ENCODE data around the gene FECH. TPM values are rescaled to one million over a fixed set of nuclear protein-coding genes. Genes with fewer than 3 reads are reported as not detected.

The FECH gene
- total and polyA plus RNA-seq, 2 donors (not counting 1 experiment from before 2014, with no cell fraction given) = 5.8 to 10.4 TPM

GRCh38 chr18:57603871-57604270 lies 17.4 kb upstream of the FECH start:
- WGBS (ENCODE audit: insufficient coverage) = no CpG with 5 or more reads among the region's 1 CpG
- Mint-ChIP-seq H3K27ac (no peak overlapping the region), H3K9me3 (ENCODE audit: insufficient read depth) (no peaks in the 10 kb centered on the region), H3K4me1 (no peaks in the 10 kb centered on the region), H3K27me3 (no peaks in the 10 kb centered on the region), H3K4me3 (no peak overlapping the region)
- no peaks in the 10 kb centered on the region for H3K79me2 ChIP-seq (ENCODE audit: control insufficient read depth, insufficient read depth, low read length)
- H3K27ac ChIP-seq (ENCODE audit: low read length in 2 of 2) = no peak overlapping the region
- H4K20me1 ChIP-seq (ENCODE audit: control insufficient read depth, insufficient read depth, low read length, poor library complexity, severe bottlenecking) = no peaks in the 10 kb centered on the region
- no peaks in the 10 kb centered on the region for H3K4me1 ChIP-seq (ENCODE audit: control insufficient read depth in 2 of 2, insufficient read depth in 2 of 2, low read length in 2 of 2)
- H3K27me3 ChIP-seq (replicated peaks in 1 of 4; ENCODE audit: control extremely low read depth in 1 of 4, control insufficient read depth in 3 of 4, insufficient read depth in 4 of 4, low read length in 3 of 4) = no peaks in the 10 kb centered on the region
- H3K36me3 ChIP-seq (replicated peaks in 1 of 2; ENCODE audit: control extremely low read depth in 1 of 2, control insufficient read depth in 1 of 2, extremely low read depth in 1 of 2, insufficient read depth in 2 of 2, low read length in 1 of 2) = peaks cover 5 to 66% of the 10 kb centered on the region in 2 experiments
- H3K9me3 ChIP-seq (ENCODE audit: control extremely low read depth in 1 of 3, control insufficient read depth in 2 of 3, insufficient read depth in 1 of 3, low read length in 2 of 3) = no peaks in the 10 kb centered on the region
- DNase-seq = no peak
- H3K9ac ChIP-seq (ENCODE audit: low read length) = no peak overlapping the region
- ChIA-PET CTCF (no interaction called here), POLR2A (no interaction called here)
- intact Hi-C loops (cut with micrococcal nuclease) = no loop called here
- no peak overlapping the region for H3K4me2 ChIP-seq (replicated peaks; ENCODE audit: low read depth, low read length, poor library complexity, severe bottlenecking)
- no peak overlapping the region for H2AFZ ChIP-seq (ENCODE audit: insufficient read depth, low read depth, low read length, poor library complexity, severe bottlenecking)
- no peak for ATAC-seq (ENCODE audit: low read depth)
- no peak overlapping the region for H3K4me3 ChIP-seq (ENCODE audit: control extremely low read depth in 1 of 5, extremely low read depth in 1 of 5, insufficient read depth in 1 of 5, low read depth in 2 of 5, low read length in 4 of 5)
- TF ChIP-seq EZH2 (IDR thresholded peaks at IDR 0.05; ENCODE audit: borderline replicate concordance, insufficient read depth, low read depth, low read length, poor library complexity, severe bottlenecking) (no peak), CTCF (IDR thresholded peaks at IDR 0.05) (no peak)

GRCh38 chr18:57595347-57595746 lies 8.8 kb upstream of the FECH start:
- intact Hi-C loops (cut with micrococcal nuclease) = no loop called here

More at GRCh38 chr18:57595347-57595746, 8.8 kb upstream of the FECH start:
- Histone ChIP-seq H3K27ac (ENCODE audit: low read length in 2 of 2) (no peak overlapping the region), H3K79me2 (ENCODE audit: control insufficient read depth, insufficient read depth, low read length) (no peaks in the 10 kb centered on the region), H3K9ac (ENCODE audit: low read length) (no peak overlapping the region), H4K20me1 (ENCODE audit: control insufficient read depth, insufficient read depth, low read length, poor library complexity, severe bottlenecking) (no peaks in the 10 kb centered on the region), H3K4me3 (ENCODE audit: control extremely low read depth in 1 of 5, extremely low read depth in 1 of 5, insufficient read depth in 1 of 5, low read depth in 2 of 5, low read length in 4 of 5) (no peak overlapping the region), H3K4me2 (replicated peaks; ENCODE audit: low read depth, low read length, poor library complexity, severe bottlenecking) (no peak overlapping the region), H3K27me3 (replicated peaks in 1 of 4; ENCODE audit: control extremely low read depth in 1 of 4, control insufficient read depth in 3 of 4, insufficient read depth in 4 of 4, low read length in 3 of 4) (no peaks in the 10 kb centered on the region), H3K36me3 (replicated peaks in 1 of 2; ENCODE audit: control extremely low read depth in 1 of 2, control insufficient read depth in 1 of 2, extremely low read depth in 1 of 2, insufficient read depth in 2 of 2, low read length in 1 of 2) (peaks cover 0 to 8% of the 10 kb centered on the region in 2 experiments), H3K4me1 (ENCODE audit: control insufficient read depth in 2 of 2, insufficient read depth in 2 of 2, low read length in 2 of 2) (no peaks in the 10 kb centered on the region), H2AFZ (ENCODE audit: insufficient read depth, low read depth, low read length, poor library complexity, severe bottlenecking) (no peak overlapping the region), H3K9me3 (ENCODE audit: control extremely low read depth in 1 of 3, control insufficient read depth in 2 of 3, insufficient read depth in 1 of 3, low read length in 2 of 3) (peaks cover 0 to 5% (median 0%) of the 10 kb centered on the region in 3 donors)
- no peak for ATAC-seq (ENCODE audit: low read depth)
- DNase-seq = no peak
- Mint-ChIP-seq H3K27ac (no peak overlapping the region), H3K27me3 (no peaks in the 10 kb centered on the region), H3K4me1 (no peaks in the 10 kb centered on the region), H3K9me3 (ENCODE audit: insufficient read depth) (no peaks in the 10 kb centered on the region), H3K4me3 (no peak overlapping the region)
- POLR2A ChIA-PET = interaction anchor here (0.7 kb wide), 1 partner anchor 34 kb away, joined by 5 read pairs; no protein-coding TSS in a partner anchor
- no peak for TF ChIP-seq CTCF (IDR thresholded peaks at IDR 0.05)
- no peak for TF ChIP-seq EZH2 (IDR thresholded peaks at IDR 0.05; ENCODE audit: borderline replicate concordance, insufficient read depth, low read depth, low read length, poor library complexity, severe bottlenecking)
- CTCF ChIA-PET = interaction anchor here (1.4 kb wide), 1 partner anchor 527 kb away, joined by 3 read pairs; no protein-coding TSS in a partner anchor

Data from B cell (primary cell).